ENCODE data around the gene HIRIP3.
A peak's percentile ranks its signal among the peaks of the same experiment; 100 is the strongest.

The HIRIP3 gene

GRCh38 chr16:29995911-29996765, 721 bp upstream of the HIRIP3 start, which contains the start of gene INO80E:
TSS of gene INO80E (plus strand) at chr16:29996241. CDS start at chr16:29996311, 70 bp downstream.
- DNase-seq: peak; percentile 99

GRCh38 chr16:29994600-29995323, 655 bp downstream of the HIRIP3 start:
- DNase-seq: peak; percentile 71

GRCh38 chr16:29993903-29994599, 1.4 kb downstream of the HIRIP3 start:
- DNase-seq: no peak

GRCh38 chr16:29993191-29993902, 2.1 kb downstream of the HIRIP3 start:
- DNase-seq: no peak

- DNase-seq: no peak
Observed at GRCh38 chr16:29992344-29992967, 3.0 kb downstream of the HIRIP3 start.

GRCh38 chr16:29991571-29991904, 3.9 kb downstream of the HIRIP3 start:
- DNase-seq: no peak

GRCh38 chr16:29990883-29991570, 4.4 kb downstream of the HIRIP3 start:
- no peak for DNase-seq

GRCh38 chr16:29990034-29990433, 5.4 kb downstream of the HIRIP3 start:
- DNase-seq: no peak

- DNase-seq: no peak
Observed at GRCh38 chr16:29989111-29989858, 6.1 kb downstream of the HIRIP3 start.

- no peak for DNase-seq
Observed at GRCh38 chr16:29988346-29989075, 6.9 kb downstream of the HIRIP3 start.

- DNase-seq: no peak
Observed at GRCh38 chr16:29987371-29988085, 7.9 kb downstream of the HIRIP3 start.

GRCh38 chr16:29986931-29987330, 8.5 kb downstream of the HIRIP3 start:
- DNase-seq: no peak

GRCh38 chr16:29986231-29986630, 9.2 kb downstream of the HIRIP3 start:
- no peak for DNase-seq

GRCh38 chr16:29985271-29985811, 10.1 kb downstream of the HIRIP3 start:
- no peak for DNase-seq

- no peak for DNase-seq
Observed at GRCh38 chr16:29984764-29985147, 10.7 kb downstream of the HIRIP3 start.

- no peak for DNase-seq
Observed at GRCh38 chr16:29984137-29984763, 11.2 kb downstream of the HIRIP3 start.

- no peak for DNase-seq
Observed at GRCh38 chr16:29983420-29984136, 11.8 kb downstream of the HIRIP3 start.

Data from hematopoietic multipotent progenitor cell treated with erythropoietin and hydrocortisone succinate and interleukin-3 and kit ligand, for 4 days (in vitro differentiated cells).